Measurements from ENCODE around the gene ACADS. TPM values are rescaled to one million over a fixed set of nuclear protein-coding genes. Genes with fewer than 3 reads are reported as not detected.

ACADS gene
- polyA plus RNA-seq, 1 donor from 2014 or later = 3.6 TPM

DNA sequence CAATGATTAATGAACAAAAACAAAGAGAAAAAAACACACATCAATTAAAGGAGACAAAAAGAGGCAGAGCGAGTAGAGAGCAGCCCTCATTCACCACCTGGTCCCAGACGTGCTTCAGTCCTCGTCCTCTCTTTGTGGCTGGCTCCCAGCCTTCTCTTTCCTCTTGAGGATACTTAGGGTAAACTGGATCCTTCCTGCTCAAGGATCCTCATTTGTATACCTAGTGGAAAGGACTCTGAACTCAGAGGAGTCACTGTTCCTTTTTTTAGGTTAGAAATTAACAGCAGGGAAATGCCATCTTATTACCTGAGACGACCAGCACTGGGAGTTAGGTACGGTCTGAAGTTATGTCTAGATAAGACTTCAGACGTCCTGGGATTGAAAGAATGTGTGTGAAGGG is 29.0 kb upstream of the ACADS start:
- Histone ChIP-seq H3K4me3 (ENCODE audit: low read length) (no peak overlapping the region), H3K79me2 (replicated peaks; ENCODE audit: insufficient read depth, low read length) (peaks cover under 1% of the 10 kb centered on the region), H3K9me2 (ENCODE audit: insufficient read depth, low read length) (no peaks in the 10 kb centered on the region), H3K27me3 (ENCODE audit: insufficient read depth, low read depth, low read length) (no peaks in the 10 kb centered on the region), H4K20me1 (ENCODE audit: insufficient read depth) (no peaks in the 10 kb centered on the region), H2AFZ (ENCODE audit: low read depth, low read length) (no peak overlapping the region), H3K36me3 (ENCODE audit: insufficient read depth, low read length) (peaks cover 5% of the 10 kb centered on the region), H3F3A (ENCODE audit: insufficient read depth, low read length, poor library complexity, severe bottlenecking) (no peaks in the 10 kb centered on the region), H3K9ac (ENCODE audit: low read length) (no peak overlapping the region), H3K4me2 (ENCODE audit: low read length) (no peak overlapping the region), H3K27ac (ENCODE audit: low read length) (no peak overlapping the region), H3K9me3 (ENCODE audit: low read length) (no peaks in the 10 kb centered on the region)
- TF ChIP-seq EP300 (conservative IDR thresholded peaks at IDR 0.05; ENCODE audit: poor library complexity, severe bottlenecking) = no peak
- no peak for TF ChIP-seq SMC3 (conservative IDR thresholded peaks at IDR 0.05; ENCODE audit: poor library complexity)
- TF ChIP-seq, protein P1, sequence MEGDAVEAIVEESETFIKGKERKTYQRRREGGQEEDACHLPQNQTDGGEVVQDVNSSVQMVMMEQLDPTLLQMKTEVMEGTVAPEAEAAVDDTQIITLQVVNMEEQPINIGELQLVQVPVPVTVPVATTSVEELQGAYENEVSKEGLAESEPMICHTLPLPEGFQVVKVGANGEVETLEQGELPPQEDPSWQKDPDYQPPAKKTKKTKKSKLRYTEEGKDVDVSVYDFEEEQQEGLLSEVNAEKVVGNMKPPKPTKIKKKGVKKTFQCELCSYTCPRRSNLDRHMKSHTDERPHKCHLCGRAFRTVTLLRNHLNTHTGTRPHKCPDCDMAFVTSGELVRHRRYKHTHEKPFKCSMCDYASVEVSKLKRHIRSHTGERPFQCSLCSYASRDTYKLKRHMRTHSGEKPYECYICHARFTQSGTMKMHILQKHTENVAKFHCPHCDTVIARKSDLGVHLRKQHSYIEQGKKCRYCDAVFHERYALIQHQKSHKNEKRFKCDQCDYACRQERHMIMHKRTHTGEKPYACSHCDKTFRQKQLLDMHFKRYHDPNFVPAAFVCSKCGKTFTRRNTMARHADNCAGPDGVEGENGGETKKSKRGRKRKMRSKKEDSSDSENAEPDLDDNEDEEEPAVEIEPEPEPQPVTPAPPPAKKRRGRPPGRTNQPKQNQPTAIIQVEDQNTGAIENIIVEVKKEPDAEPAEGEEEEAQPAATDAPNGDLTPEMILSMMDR (IDR thresholded peaks at IDR 0.05; ENCODE audit: poor library complexity, severe bottlenecking) = no peak
- no peak for TF ChIP-seq POLR2AphosphoS5 (IDR thresholded peaks at IDR 0.05)
- no peak for TF ChIP-seq RAD21 (conservative IDR thresholded peaks at IDR 0.05)
- TF ChIP-seq EZH2 (IDR thresholded peaks at IDR 0.05; ENCODE audit: borderline replicate concordance, insufficient read depth, low read length, poor library complexity, severe bottlenecking) = no peak
- no peak for TF ChIP-seq TAF1 (IDR thresholded peaks at IDR 0.05; ENCODE audit: low read depth)
- TF ChIP-seq, protein P2, sequence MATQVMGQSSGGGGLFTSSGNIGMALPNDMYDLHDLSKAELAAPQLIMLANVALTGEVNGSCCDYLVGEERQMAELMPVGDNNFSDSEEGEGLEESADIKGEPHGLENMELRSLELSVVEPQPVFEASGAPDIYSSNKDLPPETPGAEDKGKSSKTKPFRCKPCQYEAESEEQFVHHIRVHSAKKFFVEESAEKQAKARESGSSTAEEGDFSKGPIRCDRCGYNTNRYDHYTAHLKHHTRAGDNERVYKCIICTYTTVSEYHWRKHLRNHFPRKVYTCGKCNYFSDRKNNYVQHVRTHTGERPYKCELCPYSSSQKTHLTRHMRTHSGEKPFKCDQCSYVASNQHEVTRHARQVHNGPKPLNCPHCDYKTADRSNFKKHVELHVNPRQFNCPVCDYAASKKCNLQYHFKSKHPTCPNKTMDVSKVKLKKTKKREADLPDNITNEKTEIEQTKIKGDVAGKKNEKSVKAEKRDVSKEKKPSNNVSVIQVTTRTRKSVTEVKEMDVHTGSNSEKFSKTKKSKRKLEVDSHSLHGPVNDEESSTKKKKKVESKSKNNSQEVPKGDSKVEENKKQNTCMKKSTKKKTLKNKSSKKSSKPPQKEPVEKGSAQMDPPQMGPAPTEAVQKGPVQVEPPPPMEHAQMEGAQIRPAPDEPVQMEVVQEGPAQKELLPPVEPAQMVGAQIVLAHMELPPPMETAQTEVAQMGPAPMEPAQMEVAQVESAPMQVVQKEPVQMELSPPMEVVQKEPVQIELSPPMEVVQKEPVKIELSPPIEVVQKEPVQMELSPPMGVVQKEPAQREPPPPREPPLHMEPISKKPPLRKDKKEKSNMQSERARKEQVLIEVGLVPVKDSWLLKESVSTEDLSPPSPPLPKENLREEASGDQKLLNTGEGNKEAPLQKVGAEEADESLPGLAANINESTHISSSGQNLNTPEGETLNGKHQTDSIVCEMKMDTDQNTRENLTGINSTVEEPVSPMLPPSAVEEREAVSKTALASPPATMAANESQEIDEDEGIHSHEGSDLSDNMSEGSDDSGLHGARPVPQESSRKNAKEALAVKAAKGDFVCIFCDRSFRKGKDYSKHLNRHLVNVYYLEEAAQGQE (IDR thresholded peaks at IDR 0.05; ENCODE audit: borderline replicate concordance) = no peak
- TF ChIP-seq MXI1 (conservative IDR thresholded peaks at IDR 0.05; ENCODE audit: poor library complexity, severe bottlenecking) = no peak

DNA sequence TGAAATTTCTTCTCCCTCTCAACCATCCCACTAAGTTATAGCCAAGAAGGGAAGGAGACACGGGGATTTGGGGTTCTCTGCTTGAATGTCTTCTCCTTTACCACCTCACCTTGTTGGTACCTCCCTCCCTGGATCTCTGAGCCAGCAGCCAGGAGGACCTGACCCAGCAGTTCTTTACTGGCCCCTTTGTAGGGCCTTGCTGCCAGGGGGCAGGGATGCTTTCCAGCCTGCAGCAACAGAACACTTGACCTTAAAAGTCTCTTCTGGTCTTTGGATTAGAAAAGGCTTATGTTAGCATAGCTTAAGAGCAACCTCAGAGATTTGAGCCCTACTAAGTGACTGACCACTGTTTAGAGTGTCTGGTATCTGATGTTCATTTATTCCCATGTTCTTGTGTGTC is 28.3 kb upstream of the ACADS start:
- Histone ChIP-seq H3K4me3 (ENCODE audit: low read length) (no peak overlapping the region), H4K20me1 (ENCODE audit: insufficient read depth) (no peaks in the 10 kb centered on the region), H2AFZ (ENCODE audit: low read depth, low read length) (no peak overlapping the region), H3K9me3 (ENCODE audit: low read length) (no peaks in the 10 kb centered on the region), H3K36me3 (ENCODE audit: insufficient read depth, low read length) (peaks cover 5% of the 10 kb centered on the region), H3K27me3 (ENCODE audit: insufficient read depth, low read depth, low read length) (no peaks in the 10 kb centered on the region), H3F3A (ENCODE audit: insufficient read depth, low read length, poor library complexity, severe bottlenecking) (no peaks in the 10 kb centered on the region), H3K79me2 (replicated peaks; ENCODE audit: insufficient read depth, low read length) (no peaks in the 10 kb centered on the region), H3K4me2 (ENCODE audit: low read length) (no peak overlapping the region), H3K9ac (ENCODE audit: low read length) (no peak overlapping the region), H3K9me2 (ENCODE audit: insufficient read depth, low read length) (no peaks in the 10 kb centered on the region), H3K27ac (ENCODE audit: low read length) (no peak overlapping the region)
- TF ChIP-seq RAD21 (conservative IDR thresholded peaks at IDR 0.05) = no peak
- TF ChIP-seq, protein P1 (IDR thresholded peaks at IDR 0.05; ENCODE audit: poor library complexity, severe bottlenecking) = no peak
- no peak for TF ChIP-seq POLR2AphosphoS5 (IDR thresholded peaks at IDR 0.05)
- no peak for TF ChIP-seq EP300 (conservative IDR thresholded peaks at IDR 0.05; ENCODE audit: poor library complexity, severe bottlenecking)
- no peak for TF ChIP-seq TAF1 (IDR thresholded peaks at IDR 0.05; ENCODE audit: low read depth)
- no peak for TF ChIP-seq SMC3 (conservative IDR thresholded peaks at IDR 0.05; ENCODE audit: poor library complexity)
- TF ChIP-seq, protein P2 (IDR thresholded peaks at IDR 0.05; ENCODE audit: borderline replicate concordance) = no peak
- no peak for TF ChIP-seq EZH2 (IDR thresholded peaks at IDR 0.05; ENCODE audit: borderline replicate concordance, insufficient read depth, low read length, poor library complexity, severe bottlenecking)
- no peak for TF ChIP-seq MXI1 (conservative IDR thresholded peaks at IDR 0.05; ENCODE audit: poor library complexity, severe bottlenecking)

Measured in neural cell (in vitro differentiated cells).